K562 (cell line): Measurements from ENCODE around the gene SAMM50. TPM values are rescaled to one million over a fixed set of nuclear protein-coding genes. Genes with fewer than 3 reads are reported as not detected.

Source experiments
- ATF1 ChIP-seq, 2 experiments: fragments of 450-650 bp in 1 of 2; IDR thresholded peaks; 2 replicates each; pipeline ENCODE4 v1.6.1; 2016; ENCODE audit warnings: missing compliant biosample characterization in 1 of 2, missing genetic modification characterization in 1 of 2
- CREM ChIP-seq: IDR thresholded peaks from 2 replicates; pipeline ENCODE4 v1.6.1; 2014; ENCODE audit warnings: antibody characterized with exemption, low read depth
- CXXC5 ChIP-seq: fragments of 250-450 bp; sonication (Bioruptor Pico); IDR thresholded peaks from 2 replicates; pipeline ENCODE4 v1.8.0; 2022; ENCODE audit warnings: inconsistent platforms, mild to moderate bottlenecking, moderate library complexity
- EGR1 ChIP-seq: fragments of 450-650 bp; conservative IDR thresholded peaks from 2 replicates; pipeline ENCODE4 v1.6.1; 2017; ENCODE audit warnings: mild to moderate bottlenecking
- EP400 ChIP-seq: fragments of 450-650 bp; IDR thresholded peaks from 2 replicates; pipeline ENCODE4 v1.6.1; 2017; ENCODE audit warnings: antibody characterized with exemption, mild to moderate bottlenecking, moderate library complexity
- GABPB1 ChIP-seq: sonication (generic); formaldehyde crosslinking; IDR thresholded peaks from 2 replicates; pipeline ENCODE4 v1.8.0; 2022; ENCODE audit warnings: mild to moderate bottlenecking, missing genetic modification reagents
- HDAC1 ChIP-seq, 2 experiments: fragments of 450-650 bp; IDR thresholded peaks; 2 replicates each; pipeline ENCODE4 v1.6.1; 2016 to 2017; ENCODE audit warnings: inconsistent platforms in 1 of 2, mild to moderate bottlenecking in 1 of 2, moderate library complexity in 1 of 2
- MECOM ChIP-seq: fragments of 250-450 bp; sonication (Bioruptor Pico); IDR thresholded peaks from 2 replicates; pipeline ENCODE4 v1.8.0; 2022; ENCODE audit warnings: inconsistent platforms
- MEIS2 ChIP-seq: fragments of 450-650 bp; IDR thresholded peaks from 2 replicates; pipeline ENCODE4 v1.6.1; 2014; ENCODE audit warnings: mild to moderate bottlenecking; ENCODE audit not compliant: partially characterized antibody
- NFRKB ChIP-seq: fragments of 450-650 bp; IDR thresholded peaks from 2 replicates; pipeline ENCODE4 v1.6.1; 2016; ENCODE audit warnings: low read depth
- ZNF124 ChIP-seq: sonication (generic); formaldehyde crosslinking; IDR thresholded peaks from 2 replicates; pipeline ENCODE4 v1.8.1; 2022; ENCODE audit warnings: missing genetic modification reagents
- ZNF197 ChIP-seq: fragments of 200-800 bp; sonication (Bioruptor generic); IDR thresholded peaks from 2 replicates; pipeline ENCODE4 v1.6.1; 2016; ENCODE audit warnings: low read depth, missing genetic modification characterization, missing compliant biosample characterization
- polyA plus RNA-seq, 8 experiments: library from polyadenylated mRNA; depleted of rRNA in 4 of 8; stranded (reverse) in 5 of 8; unstranded in 3 of 8; fragments of >200 nt; fragmentation: Nextera tagmentation in 2 of 8; fragmentation: Illumina TruSeq in 1 of 8; extraction: Ambion mirVana in 2 of 8; extraction: Trizol in 1 of 8; gene quantifications; 2 replicates each; pipeline versions ENCODE4 v1.2.1 to v1.2.3, GENCODE V29; 2011 to 2014; ENCODE audit warnings: inconsistent platforms in 1 of 8, missing spikeins in 1 of 8
- total RNA-seq, 7 experiments: library from RNA; depleted of rRNA in 6 of 7; stranded (reverse); fragments of >200 nt in 6 of 7; fragmentation: Illumina TruSeq in 2 of 7; extraction: Trizol in 2 of 7; gene quantifications; 2 replicates each; pipeline versions ENCODE4 v1.2.1 to v1.2.3, GENCODE V29; 2011 to 2021; ENCODE audit warnings: low replicate concordance in 1 of 7
- TF ChIP-seq, protein P1 (sequence below): fragments of 450-650 bp; IDR thresholded peaks from 2 replicates; pipeline ENCODE4 v1.6.1; 2018; ENCODE audit not compliant: partially characterized antibody
- TF ChIP-seq, protein P2 (sequence below), 2 experiments: IDR thresholded peaks in 1 of 2; conservative IDR thresholded peaks in 1 of 2; 2 replicates each; pipeline ENCODE4 v1.6.1; 2016; ENCODE audit warnings: low read depth in 2 of 2, mild to moderate bottlenecking in 1 of 2, missing compliant biosample characterization in 1 of 2, missing genetic modification characterization in 1 of 2, moderate library complexity in 1 of 2
- TF ChIP-seq, protein P3 (sequence below), 2 experiments: fragments of 450-650 bp; conservative IDR thresholded peaks; 2 replicates each; pipeline ENCODE4 v1.6.1; 2017; ENCODE audit warnings: mild to moderate bottlenecking in 2 of 2, moderate library complexity in 2 of 2
- TF ChIP-seq, protein P4 (sequence below): fragments of 450-650 bp; formaldehyde crosslinking; IDR thresholded peaks from 2 replicates; pipeline ENCODE4 v1.4.0; 2020; ENCODE audit warnings: mild to moderate bottlenecking, mixed read lengths

The SAMM50 gene
- total and polyA plus RNA-seq, 9 of the 15 experiments (the other 6 are each of a cell fraction or from before 2014, with no cell fraction given) = 14.6 to 49.3 (median 38.1) TPM

DNA sequence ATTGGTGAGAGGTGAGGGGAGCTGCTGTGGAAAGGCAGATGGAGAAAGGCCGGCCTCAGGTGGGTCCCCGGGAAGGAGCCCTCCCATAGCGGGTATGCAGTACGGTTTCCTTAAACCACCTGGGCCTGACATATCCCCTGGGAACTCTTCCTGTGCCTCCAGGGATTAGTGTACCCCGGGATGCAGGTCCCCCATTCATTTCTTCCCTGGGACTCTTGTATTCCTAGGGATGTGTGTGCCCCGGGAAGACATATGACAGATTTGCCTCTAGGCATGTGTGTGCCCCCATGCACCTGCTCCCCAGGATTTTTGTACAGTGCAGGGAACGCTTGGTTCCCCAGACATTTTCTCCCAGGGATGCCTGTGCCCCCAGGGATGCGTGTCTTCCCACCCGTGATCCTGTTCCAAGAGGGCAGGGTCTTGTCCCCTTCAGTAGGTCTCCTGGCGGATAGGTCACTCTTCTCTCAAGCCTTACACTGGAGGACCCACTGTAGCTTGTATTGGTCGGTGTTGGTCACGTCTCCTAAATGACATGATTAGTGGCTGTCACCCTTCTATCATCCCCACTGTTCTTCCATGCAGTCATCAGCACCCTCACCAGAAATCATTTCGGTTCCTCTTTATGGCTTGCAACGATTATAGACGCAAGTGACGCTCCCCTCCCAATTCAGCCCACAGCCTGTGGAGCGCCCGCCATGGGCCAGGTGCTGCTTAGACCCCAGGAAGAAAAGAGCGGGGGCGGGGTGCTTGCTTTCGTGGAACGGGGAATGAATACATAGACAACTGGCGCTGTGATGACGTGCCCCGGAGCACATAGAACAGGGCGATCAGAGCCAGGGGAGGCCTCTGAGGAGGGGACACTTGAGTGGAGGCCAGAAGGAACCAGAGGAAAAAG lies 70.2 kb downstream of the SAMM50 start (continued):
- TF ChIP-seq MECOM (CRISPR knock-in tag) = peak; percentile 57; the same call in 1 of the 2 replicates
- no peak for TF ChIP-seq ZNF124 (CRISPR knock-in tag)
- TF ChIP-seq MEIS2 = peak; percentile 94
- TF ChIP-seq, protein P1, sequence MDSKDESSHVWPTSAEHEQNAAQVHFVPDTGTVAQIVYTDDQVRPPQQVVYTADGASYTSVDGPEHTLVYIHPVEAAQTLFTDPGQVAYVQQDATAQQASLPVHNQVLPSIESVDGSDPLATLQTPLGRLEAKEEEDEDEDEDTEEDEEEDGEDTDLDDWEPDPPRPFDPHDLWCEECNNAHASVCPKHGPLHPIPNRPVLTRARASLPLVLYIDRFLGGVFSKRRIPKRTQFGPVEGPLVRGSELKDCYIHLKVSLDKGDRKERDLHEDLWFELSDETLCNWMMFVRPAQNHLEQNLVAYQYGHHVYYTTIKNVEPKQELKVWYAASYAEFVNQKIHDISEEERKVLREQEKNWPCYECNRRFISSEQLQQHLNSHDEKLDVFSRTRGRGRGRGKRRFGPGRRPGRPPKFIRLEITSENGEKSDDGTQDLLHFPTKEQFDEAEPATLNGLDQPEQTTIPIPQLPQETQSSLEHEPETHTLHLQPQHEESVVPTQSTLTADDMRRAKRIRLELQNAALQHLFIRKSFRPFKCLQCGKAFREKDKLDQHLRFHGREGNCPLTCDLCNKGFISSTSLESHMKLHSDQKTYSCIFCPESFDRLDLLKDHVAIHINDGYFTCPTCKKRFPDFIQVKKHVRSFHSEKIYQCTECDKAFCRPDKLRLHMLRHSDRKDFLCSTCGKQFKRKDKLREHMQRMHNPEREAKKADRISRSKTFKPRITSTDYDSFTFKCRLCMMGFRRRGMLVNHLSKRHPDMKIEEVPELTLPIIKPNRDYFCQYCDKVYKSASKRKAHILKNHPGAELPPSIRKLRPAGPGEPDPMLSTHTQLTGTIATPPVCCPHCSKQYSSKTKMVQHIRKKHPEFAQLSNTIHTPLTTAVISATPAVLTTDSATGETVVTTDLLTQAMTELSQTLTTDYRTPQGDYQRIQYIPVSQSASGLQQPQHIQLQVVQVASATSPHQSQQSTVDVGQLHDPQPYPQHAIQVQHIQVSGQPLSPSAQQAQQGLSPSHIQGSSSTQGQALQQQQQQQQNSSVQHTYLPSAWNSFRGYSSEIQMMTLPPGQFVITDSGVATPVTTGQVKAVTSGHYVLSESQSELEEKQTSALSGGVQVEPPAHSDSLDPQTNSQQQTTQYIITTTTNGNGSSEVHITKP = peak; percentile 28
- TF ChIP-seq, protein P2, sequence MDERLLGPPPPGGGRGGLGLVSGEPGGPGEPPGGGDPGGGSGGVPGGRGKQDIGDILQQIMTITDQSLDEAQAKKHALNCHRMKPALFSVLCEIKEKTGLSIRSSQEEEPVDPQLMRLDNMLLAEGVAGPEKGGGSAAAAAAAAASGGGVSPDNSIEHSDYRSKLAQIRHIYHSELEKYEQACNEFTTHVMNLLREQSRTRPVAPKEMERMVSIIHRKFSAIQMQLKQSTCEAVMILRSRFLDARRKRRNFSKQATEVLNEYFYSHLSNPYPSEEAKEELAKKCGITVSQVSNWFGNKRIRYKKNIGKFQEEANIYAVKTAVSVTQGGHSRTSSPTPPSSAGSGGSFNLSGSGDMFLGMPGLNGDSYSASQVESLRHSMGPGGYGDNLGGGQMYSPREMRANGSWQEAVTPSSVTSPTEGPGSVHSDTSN (CRISPR knock-in tag; IDR thresholded peaks at IDR 0.05; ENCODE audit: low read depth) = no peak
- TF ChIP-seq, protein P2 (tag; conservative IDR thresholded peaks at IDR 0.05; ENCODE audit: low read depth) = peak; percentile 77
- TF ChIP-seq ATF1 (CRISPR knock-in tag; IDR thresholded peaks at IDR 0.05) = no peak
- peak; percentile 70; the same call in 1 of the 2 replicates for TF ChIP-seq ATF1 (tag; IDR thresholded peaks at IDR 0.05)
- peak; percentile 82 for TF ChIP-seq EGR1
- TF ChIP-seq NFRKB = peak; percentile 1; the same call in 1 of the 2 replicates
- TF ChIP-seq ZNF197 (CRISPR knock-in tag) = no peak
- TF ChIP-seq, protein P3, sequence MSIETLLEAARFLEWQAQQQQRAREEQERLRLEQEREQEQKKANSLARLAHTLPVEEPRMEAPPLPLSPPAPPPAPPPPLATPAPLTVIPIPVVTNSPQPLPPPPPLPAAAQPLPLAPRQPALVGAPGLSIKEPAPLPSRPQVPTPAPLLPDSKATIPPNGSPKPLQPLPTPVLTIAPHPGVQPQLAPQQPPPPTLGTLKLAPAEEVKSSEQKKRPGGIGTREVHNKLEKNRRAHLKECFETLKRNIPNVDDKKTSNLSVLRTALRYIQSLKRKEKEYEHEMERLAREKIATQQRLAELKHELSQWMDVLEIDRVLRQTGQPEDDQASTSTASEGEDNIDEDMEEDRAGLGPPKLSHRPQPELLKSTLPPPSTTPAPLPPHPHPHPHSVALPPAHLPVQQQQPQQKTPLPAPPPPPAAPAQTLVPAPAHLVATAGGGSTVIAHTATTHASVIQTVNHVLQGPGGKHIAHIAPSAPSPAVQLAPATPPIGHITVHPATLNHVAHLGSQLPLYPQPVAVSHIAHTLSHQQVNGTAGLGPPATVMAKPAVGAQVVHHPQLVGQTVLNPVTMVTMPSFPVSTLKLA (conservative IDR thresholded peaks at IDR 0.05) = peak in 1 of 2 experiments; percentile 30; a peak in 1 of 4 replicates
- TF ChIP-seq CXXC5 (CRISPR knock-in tag) = peak; percentile 40; the same call in 1 of the 2 replicates
- TF ChIP-seq HDAC1 (IDR thresholded peaks at IDR 0.05) = 0 out of 4 replicates have a peak, but pooled peaks of 1 of the 2 experiments have one; percentile 33
- no peak for TF ChIP-seq GABPB1
- TF ChIP-seq CREM = peak; percentile 81
- TF ChIP-seq, protein P4, sequence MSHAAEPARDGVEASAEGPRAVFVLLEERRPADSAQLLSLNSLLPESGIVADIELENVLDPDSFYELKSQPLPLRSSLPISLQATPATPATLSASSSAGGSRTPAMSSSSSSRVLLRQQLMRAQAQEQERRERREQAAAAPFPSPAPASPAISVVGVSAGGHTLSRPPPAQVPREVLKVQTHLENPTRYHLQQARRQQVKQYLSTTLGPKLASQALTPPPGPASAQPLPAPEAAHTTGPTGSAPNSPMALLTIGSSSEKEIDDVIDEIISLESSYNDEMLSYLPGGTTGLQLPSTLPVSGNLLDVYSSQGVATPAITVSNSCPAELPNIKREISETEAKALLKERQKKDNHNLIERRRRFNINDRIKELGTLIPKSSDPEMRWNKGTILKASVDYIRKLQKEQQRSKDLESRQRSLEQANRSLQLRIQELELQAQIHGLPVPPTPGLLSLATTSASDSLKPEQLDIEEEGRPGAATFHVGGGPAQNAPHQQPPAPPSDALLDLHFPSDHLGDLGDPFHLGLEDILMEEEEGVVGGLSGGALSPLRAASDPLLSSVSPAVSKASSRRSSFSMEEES = no peak
- peak; percentile 33; the same call in 1 of the 2 replicates for TF ChIP-seq EP400
